HG03432 (cell line): ENCODE data around the gene ZNF208.
"Not testable (repeated sequence)": the region's sequence is repeated elsewhere in the genome, so short reads cannot be mapped to it uniquely, and the experiment has no call there.

Source experiments
- ATAC-seq: cut with Tn5 transposase; IDR thresholded peaks from one replicate; pipeline ENCODE4 v1.9.1; 2021; ENCODE audit warnings: mild to moderate bottlenecking, moderate library complexity; ENCODE audit not compliant: unreplicated experiment

The ZNF208 gene

DNA sequence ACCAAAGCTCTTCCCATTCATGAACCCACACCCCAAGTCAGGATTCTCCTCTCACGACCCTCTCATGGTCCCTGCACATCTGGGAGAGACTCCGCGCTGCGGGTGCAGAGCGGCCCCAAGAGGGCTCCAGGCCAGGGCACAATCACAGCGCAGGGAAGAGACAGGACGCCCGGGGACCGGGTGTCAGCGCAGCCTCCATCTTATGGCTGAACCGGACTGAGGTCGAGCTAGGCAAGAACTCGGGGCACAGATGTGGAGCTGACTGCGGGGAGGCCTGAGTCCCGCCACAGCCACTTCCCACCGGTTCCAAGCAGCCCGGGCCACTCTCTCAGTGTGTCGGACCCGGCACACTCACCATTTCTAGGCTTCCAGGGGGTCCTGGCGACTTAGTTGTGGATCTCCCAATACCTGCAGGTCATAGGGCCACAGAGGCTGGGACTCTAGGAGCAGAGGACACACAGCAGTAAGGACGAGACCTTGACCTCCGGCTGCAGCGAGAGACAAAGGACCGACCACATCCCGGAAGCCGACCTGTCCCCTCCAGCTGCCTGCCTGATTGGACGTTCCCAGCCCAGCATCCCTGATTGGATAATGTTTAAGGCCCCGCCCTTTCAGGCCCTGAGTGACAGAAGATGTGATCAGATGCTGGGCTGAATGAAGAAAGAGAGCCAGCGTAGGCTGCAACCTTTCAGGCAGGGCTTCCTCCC, at the start of gene ZNF208:
Gene ZNF208, minus strand, starts transcription at position 507 of the 707 bp plus-strand sequence. Its CDS starts 149 bp downstream, at position 358.
- ATAC-seq = not testable (repeated sequence)

DNA sequence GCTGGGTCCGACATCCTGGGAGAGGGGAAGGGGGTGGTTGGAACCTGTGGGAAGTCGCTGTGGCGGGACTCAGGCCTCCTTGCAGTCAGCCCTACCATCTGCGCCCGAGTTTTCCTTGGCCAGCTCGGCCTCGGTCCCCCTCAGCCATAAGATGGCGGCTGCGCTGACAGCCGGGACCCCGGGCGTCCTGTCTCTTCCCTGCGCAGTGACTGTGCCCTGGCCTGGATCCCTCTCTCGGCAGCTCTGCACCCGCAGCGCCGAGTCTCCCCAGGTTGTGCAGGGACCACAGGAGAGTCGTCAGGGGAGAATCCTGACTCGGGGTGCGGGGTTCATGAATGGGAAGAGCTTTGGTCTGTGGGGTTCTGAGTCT, 41.9 kb upstream of the ZNF208 start:
- ATAC-seq = no peak

- not testable (repeated sequence) for ATAC-seq
These were observed 30.4 kb upstream of the ZNF208 start for GRCh38 chr19:22041151-22041550.

GRCh38 chr19:22030680-22031079, 19.9 kb upstream of the ZNF208 start:
- no peak for ATAC-seq

DNA sequence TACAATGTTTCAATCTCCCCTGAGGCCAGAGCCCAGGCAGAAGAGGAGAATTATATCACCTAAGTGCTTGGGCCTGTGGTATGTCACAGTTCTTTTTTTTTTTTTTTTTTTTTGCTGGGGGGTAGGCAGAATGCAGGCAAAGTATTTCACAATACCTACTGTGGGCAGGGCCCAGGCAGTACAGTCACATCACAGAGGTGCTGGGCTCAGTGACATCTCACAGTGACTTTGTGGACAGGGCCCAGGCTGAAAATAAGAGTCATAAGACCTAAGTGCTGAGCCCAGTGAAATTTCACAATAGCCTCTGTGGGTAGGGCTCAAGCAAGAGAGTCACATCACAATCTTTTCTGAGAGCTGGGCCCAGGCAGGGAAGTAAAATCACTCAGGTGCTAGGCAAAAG, 15.9 kb upstream of the ZNF208 start:
- ATAC-seq = no peak

DNA sequence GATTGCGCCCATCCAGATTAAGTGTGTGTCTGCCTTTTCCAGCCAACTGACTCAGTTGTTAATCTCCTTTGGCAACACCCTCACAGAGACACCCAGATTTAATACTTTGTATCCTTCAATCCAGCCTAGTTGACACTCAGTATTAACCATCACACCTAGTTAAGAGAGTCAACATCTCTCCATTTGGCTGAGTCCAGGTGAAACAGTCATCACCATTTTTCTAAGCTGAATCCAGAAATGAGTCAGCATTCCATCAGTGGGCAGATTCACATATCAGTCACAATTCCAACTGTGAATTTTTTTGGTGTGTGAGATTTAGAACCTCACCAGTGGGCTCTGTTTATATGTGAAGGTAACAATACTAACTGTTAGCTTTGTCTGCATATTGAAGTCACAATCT, 14.8 kb upstream of the ZNF208 start:
- not testable (repeated sequence) for ATAC-seq

- ATAC-seq = no peak
These were observed 40.3 kb downstream of the ZNF208 start for GRCh38 chr19:21970466-21970865.

- ATAC-seq = no peak
These were observed 63.0 kb downstream of the ZNF208 start for GRCh38 chr19:21947775-21948174.

- ATAC-seq = no peak
These were observed 70.1 kb downstream of the ZNF208 start for GRCh38 chr19:21940684-21941083.

GRCh38 chr19:21934593-21934992, 76.2 kb downstream of the ZNF208 start:
- no peak for ATAC-seq

GRCh38 chr19:21934131-21934530, 76.6 kb downstream of the ZNF208 start:
- no peak for ATAC-seq

- no peak for ATAC-seq
These were observed 88.5 kb downstream of the ZNF208 start for GRCh38 chr19:21922276-21922675.

- no peak for ATAC-seq
These were observed 89.0 kb downstream of the ZNF208 start for GRCh38 chr19:21921691-21922180.

DNA sequence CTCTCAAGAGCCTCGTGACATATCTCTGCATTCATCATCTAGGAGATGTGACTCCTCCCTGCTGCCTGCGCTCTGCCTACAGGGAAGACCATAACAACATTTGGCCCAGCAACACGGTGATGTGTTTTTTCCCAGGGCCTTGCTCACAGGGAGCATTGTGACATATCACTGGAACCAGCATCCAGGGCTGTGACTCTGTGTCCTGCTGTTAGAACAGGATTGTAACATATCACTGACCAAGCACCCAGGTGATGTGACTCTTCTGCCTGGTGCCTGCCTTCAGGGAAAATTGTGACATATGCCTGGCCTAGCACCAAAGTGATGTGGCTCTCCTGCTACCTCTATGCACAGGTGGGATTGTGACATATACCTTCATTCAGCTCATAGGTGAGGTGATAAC, 95.3 kb downstream of the ZNF208 start:
- ATAC-seq = no peak

DNA sequence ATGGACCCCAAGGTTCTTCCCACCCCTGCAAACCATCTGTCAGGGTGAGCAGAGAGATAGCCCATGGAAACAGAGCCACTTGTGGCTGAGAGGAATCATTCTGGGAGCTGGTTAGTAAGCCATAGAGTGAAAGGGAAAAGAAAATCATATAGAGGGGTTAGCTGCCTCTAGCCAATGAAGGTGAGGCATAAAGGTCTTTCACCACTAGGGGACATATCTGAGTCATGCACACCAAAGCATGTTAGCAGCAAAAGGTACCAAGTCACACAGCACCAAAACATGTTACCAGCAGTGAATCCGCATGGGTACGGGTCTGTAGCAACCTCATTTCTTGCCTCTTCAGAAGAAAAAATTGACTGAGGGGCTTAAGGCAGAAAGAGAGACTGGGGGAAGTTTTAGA, 98.1 kb downstream of the ZNF208 start:
- no peak for ATAC-seq

DNA sequence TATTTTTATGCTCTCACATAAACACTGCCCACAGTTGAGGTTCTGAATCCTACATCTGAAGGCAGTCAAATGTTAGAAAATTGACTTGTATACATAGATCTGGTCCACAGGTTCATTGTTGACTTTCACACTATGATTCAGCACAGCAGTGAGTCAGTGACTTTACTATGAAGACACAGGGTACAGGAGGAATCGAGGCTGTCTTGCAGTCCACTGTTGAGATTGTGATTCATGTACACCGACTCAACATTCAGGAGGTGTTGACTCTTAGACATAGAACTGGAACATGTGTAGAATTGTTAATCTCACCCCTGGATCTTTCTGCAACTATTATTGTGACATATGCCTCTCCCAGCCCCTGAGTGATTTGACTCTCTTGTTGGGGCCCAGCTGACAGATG, 100.4 kb downstream of the ZNF208 start:
- ATAC-seq = no peak

DNA sequence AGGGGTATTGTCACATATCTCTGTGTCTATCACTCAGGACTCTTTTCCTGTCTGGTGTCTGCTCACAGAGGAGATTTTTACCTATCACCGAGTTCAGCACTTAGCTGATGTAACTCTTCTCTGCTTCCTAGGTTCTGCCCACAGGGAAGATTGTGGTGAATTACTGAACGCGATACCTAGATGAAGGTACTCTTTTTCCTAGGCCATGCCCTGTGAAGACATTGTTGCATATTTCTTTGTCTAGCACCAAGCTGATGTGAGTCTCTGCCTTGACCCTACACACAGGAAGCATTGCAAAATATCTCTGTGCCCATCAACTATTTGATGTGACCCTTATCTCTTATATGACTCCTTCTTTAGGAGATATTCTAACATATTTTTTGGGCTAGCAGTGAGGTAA, 102.7 kb downstream of the ZNF208 start:
- ATAC-seq = no peak

- ATAC-seq = no peak
These were observed 103.2 kb downstream of the ZNF208 start for GRCh38 chr19:21907516-21907915.

DNA sequence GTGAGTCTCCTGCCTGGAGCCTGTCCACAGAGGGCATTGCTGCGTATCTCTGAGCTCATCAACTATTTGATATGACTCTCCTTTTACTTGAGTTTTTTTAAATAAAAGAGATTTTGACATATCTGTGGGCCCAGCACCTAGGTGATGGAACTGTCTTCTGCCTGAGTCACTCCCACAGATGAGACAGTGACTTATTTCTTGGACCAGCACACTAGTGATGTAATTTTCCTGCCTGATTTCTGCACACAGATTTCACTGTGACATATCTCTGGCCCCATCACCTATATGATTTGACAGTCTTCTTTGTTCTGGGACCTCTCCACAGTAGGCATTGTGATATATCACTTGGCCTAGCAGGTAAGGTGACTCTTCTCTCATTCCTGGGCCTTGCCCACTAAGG, 108.2 kb downstream of the ZNF208 start:
- ATAC-seq = no peak

- ATAC-seq = no peak
These were observed 108.9 kb downstream of the ZNF208 start for GRCh38 chr19:21901861-21902260.

DNA sequence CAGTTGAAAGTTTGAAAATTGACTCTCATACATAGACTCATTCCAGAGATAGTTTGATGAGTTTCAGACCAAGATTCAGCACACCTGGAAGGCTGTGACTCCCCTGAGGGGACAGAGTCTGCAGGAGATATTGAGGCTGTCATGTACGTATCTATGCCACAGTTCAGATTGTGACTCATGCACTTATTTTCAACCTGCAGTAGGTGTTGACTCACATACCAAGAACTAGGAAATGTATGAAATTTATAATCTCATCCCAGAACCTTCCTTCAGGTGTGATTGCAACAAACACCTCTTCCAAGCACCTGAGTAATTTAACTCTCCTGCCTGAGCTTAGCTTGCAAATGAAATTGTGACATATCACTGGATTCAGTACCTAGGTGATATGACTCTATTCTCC, 110.3 kb downstream of the ZNF208 start:
- no peak for ATAC-seq

DNA sequence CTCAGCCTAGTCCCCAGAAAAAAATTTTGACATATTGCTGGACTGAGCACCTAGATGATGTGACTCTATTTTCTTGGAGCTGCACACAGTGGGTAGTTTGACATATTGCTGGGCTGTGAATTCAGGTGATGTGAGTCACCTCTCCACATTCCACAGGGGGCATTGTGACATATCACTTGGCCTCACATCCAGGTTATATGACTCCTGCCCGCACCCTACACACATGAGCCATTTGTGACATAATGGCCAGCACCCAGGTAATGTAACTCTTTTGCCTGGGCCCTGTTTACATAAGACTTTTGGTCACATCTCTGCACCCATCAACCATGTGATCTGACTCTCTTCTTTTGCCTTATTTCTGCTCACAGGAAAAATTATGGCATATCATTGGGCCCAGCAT, 119.7 kb downstream of the ZNF208 start:
- ATAC-seq = no peak

DNA sequence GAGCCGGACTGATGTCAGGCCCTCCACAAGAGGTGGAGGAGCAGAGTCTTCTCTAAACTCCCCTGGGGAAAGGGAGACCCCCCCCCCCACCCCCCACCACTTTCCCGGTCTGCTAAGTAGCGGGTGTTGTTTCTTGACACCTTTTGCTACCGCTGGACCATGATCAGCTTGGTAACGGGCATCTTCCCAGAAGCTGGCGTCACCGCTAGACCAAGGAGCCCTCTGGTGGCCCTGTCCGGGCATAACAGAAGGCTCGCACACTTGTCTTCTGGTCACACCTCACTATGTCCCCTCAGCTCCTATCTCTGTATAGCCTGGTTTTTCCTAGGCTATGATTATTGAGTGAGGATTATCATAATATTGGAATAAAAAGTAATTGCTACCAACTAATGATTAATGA, 120.7 kb downstream of the ZNF208 start:
- ATAC-seq = not testable (repeated sequence)
